ENCODE results near the gene UBR4. TPM values are rescaled to one million over a fixed set of nuclear protein-coding genes. Genes with fewer than 3 reads are reported as not detected.

UBR4 gene
- polyA plus RNA-seq, 1 of the 3 experiments (the other 2 are of a cell fraction), result 68.7 TPM

DNA sequence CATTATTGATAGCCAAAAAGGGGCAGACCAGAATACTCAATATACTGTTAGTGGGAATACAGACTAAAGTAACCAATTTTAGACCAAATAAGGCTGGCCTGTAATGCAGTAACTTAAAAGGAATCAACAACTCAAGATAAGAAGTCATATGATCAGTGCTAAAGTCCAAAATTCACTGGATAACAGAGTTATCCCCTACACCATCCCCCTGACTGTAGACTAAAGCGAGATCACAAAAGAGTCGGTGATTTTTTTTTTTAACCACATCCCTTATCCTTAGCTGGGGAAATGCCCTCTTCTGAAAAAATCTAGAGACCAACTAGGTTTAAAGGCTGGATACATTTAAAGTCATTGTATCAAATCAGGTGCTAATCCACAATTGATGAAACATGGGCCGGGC is 7.7 kb downstream of the UBR4 start (continued):
- TF ChIP-seq GABPA (IDR thresholded peaks at IDR 0.05; ENCODE audit: low read depth), result no peak
- TF ChIP-seq, protein P1, sequence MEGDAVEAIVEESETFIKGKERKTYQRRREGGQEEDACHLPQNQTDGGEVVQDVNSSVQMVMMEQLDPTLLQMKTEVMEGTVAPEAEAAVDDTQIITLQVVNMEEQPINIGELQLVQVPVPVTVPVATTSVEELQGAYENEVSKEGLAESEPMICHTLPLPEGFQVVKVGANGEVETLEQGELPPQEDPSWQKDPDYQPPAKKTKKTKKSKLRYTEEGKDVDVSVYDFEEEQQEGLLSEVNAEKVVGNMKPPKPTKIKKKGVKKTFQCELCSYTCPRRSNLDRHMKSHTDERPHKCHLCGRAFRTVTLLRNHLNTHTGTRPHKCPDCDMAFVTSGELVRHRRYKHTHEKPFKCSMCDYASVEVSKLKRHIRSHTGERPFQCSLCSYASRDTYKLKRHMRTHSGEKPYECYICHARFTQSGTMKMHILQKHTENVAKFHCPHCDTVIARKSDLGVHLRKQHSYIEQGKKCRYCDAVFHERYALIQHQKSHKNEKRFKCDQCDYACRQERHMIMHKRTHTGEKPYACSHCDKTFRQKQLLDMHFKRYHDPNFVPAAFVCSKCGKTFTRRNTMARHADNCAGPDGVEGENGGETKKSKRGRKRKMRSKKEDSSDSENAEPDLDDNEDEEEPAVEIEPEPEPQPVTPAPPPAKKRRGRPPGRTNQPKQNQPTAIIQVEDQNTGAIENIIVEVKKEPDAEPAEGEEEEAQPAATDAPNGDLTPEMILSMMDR (IDR thresholded peaks at IDR 0.05), result no peak

DNA sequence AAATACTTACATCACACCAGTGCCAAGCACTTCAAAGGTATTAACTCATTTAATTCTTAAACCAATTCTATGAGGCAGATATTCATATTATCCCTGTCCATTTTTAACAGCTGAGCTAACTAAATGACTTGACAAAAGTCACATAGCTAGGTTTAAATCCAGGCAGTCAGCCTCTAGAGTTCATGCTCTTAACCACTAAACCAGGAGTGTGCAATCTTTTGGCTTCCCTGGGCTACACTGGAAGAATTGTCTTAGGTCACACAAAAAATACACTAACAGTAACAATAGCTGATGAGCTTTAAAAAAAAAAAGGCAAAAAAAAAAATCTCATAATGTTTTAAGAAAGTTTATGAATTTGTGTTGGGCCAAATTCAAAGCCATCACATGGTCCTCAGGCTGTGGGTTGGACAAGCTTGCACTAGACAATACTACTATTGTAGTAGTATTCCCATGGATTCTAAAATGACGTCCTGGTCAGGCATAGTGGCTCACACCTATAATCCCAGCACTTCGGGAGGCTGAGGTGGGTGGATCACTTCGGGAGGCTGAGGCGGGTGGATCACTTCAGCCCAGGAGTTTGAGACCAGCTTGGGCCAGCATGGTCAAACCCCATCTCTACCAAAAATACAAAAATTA is 10.0 kb downstream of the UBR4 start:
- POLR2A ChIA-PET, result interaction anchor here (0.6 kb wide), 1 partner anchor 539 kb away, joined by 3 read pairs; no protein-coding TSS in a partner anchor
- Histone ChIP-seq H3K4me1 (ENCODE audit: control insufficient read depth in 1 of 2, insufficient read depth in 2 of 2, low read depth in 1 of 2, low read length in 1 of 2) (peaks cover 0 to 14% of the 10 kb centered on the region in 2 experiments; a peak in 2 of 4 replicates), H3K36me3 (replicated peaks in 1 of 2; ENCODE audit: control insufficient read depth in 1 of 2, insufficient read depth in 2 of 2, low read length in 1 of 2) (peaks cover 39 to 48% of the 10 kb centered on the region in 2 experiments), H3K4me3 (ENCODE audit: low read depth in 2 of 2, low read length in 1 of 2) (no peak overlapping the region), H3K9ac (no peak overlapping the region), H3K27ac (ENCODE audit: low read depth in 2 of 2, low read length in 1 of 2) (no peak overlapping the region), H3K27me3 (ENCODE audit: insufficient read depth) (no peaks in the 10 kb centered on the region), H4K20me1 (ENCODE audit: insufficient read depth) (peaks cover 64% of the 10 kb centered on the region), H3K4me2 (no peak overlapping the region), H2AFZ (ENCODE audit: low read depth) (no peak overlapping the region), H3K9me3 (no peaks in the 10 kb centered on the region), H3F3A (replicated peaks; ENCODE audit: insufficient read depth) (peaks cover 22% of the 10 kb centered on the region), H3K9me2 (no peaks in the 10 kb centered on the region), H3K79me2 (ENCODE audit: insufficient read depth) (peaks cover 82% of the 10 kb centered on the region)
- DNase-seq, result no peak
- no peak for TF ChIP-seq TEAD4 (IDR thresholded peaks at IDR 0.05; ENCODE audit: borderline replicate concordance, insufficient read depth)
- TF ChIP-seq GABPA (IDR thresholded peaks at IDR 0.05; ENCODE audit: low read depth), result no peak
- TF ChIP-seq, protein P2, sequence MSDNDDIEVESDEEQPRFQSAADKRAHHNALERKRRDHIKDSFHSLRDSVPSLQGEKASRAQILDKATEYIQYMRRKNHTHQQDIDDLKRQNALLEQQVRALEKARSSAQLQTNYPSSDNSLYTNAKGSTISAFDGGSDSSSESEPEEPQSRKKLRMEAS (IDR thresholded peaks at IDR 0.05; ENCODE audit: low read depth), result no peak
- no peak for TF ChIP-seq SIN3A (IDR thresholded peaks at IDR 0.05; ENCODE audit: borderline replicate concordance, low read depth, low read length)
- no peak for TF ChIP-seq MXI1 (IDR thresholded peaks at IDR 0.05; ENCODE audit: low read depth, low read length)
- WGBS (ENCODE audit: low lambda C conversion rate), result 91% methylated on average over 4 of the region's 4 CpGs
- CTCF ChIA-PET, result interaction anchor here (0.7 to 1.8 kb wide), 5 partner anchors 9 to 43 kb away, joined by 3 to 4 read pairs (median 3); no protein-coding TSS in a partner anchor

DNA sequence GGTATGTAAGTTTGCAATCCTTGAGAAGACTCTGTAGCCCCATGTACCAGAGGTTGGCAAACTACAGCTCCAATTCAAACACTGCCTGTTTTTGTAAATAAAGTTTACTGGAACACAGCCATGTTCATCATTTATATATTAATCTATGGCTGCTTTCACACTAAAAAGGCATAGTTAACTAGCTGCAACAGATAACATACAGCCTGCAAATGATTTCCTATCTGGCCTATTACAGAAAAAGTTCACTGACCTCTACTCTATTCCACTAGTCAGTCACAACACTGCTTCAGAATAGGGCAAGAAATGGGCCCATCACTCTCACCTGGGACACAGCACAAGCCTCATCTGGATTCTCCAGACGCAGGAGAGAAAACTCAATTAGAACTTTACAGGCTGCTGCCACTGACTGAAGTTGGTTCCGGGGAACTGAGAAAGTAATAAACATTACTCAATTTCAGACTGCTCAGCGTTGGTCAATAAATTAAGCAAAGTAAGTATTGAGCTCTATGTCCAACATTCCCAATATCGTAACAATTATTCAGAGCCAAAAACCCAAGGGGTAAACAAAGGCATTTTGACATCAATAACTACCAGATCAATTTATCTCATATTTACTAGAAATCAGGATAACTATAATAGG is 10.6 kb downstream of the UBR4 start:
- DNase-seq, result no peak
- H4K20me1 ChIP-seq (ENCODE audit: insufficient read depth), result peaks cover 58% of the 10 kb centered on the region
- TF ChIP-seq EZH2phosphoT487 (IDR thresholded peaks at IDR 0.05; ENCODE audit: borderline replicate concordance, low read depth), result no peak
- TF ChIP-seq YY1 (IDR thresholded peaks at IDR 0.05; ENCODE audit: low read depth), result no peak
- TF ChIP-seq POLR2AphosphoS5 (IDR thresholded peaks at IDR 0.05; ENCODE audit: low read depth, low read length), result no peak
- TF ChIP-seq RXRA (IDR thresholded peaks at IDR 0.05; ENCODE audit: borderline replicate concordance, low read depth), result no peak
- no peak for TF ChIP-seq TEAD4 (IDR thresholded peaks at IDR 0.05; ENCODE audit: borderline replicate concordance, insufficient read depth)
- H3K9me2 ChIP-seq, result no peaks in the 10 kb centered on the region
- WGBS (ENCODE audit: low lambda C conversion rate), result 86% methylated on average over 4 of the region's 4 CpGs
- ChIA-PET POLR2A (no interaction called here), CTCF (interaction anchor here (1.1 to 1.8 kb wide), 5 partner anchors 8 to 454 kb away, joined by 3 to 4 read pairs (median 3); no protein-coding TSS in a partner anchor)
- H3K27ac ChIP-seq (ENCODE audit: low read depth in 2 of 2, low read length in 1 of 2), result no peak overlapping the region
- H3F3A ChIP-seq (replicated peaks; ENCODE audit: insufficient read depth), result peaks cover 15% of the 10 kb centered on the region
- H3K4me3 ChIP-seq (ENCODE audit: low read depth in 2 of 2, low read length in 1 of 2), result no peak overlapping the region
- H3K27me3 ChIP-seq (ENCODE audit: insufficient read depth), result no peaks in the 10 kb centered on the region
- H3K36me3 ChIP-seq (replicated peaks in 1 of 2; ENCODE audit: control insufficient read depth in 1 of 2, insufficient read depth in 2 of 2, low read length in 1 of 2), result peaks cover 40 to 50% of the 10 kb centered on the region in 2 experiments
- H3K4me2 ChIP-seq, result no peak overlapping the region
- H3K9me3 ChIP-seq, result no peaks in the 10 kb centered on the region
- H3K79me2 ChIP-seq (ENCODE audit: insufficient read depth), result peaks cover 76% of the 10 kb centered on the region
- no peak overlapping the region for H2AFZ ChIP-seq (ENCODE audit: low read depth)
- H3K9ac ChIP-seq, result no peak overlapping the region
- 0 out of 4 replicates have a peak, but pooled peaks cover 0 to 8% of the 10 kb centered on the region in 2 experiments for H3K4me1 ChIP-seq (ENCODE audit: control insufficient read depth in 1 of 2, insufficient read depth in 2 of 2, low read depth in 1 of 2, low read length in 1 of 2)
